Tibial artery (tissue), 4 donors: Measurements from ENCODE around the gene TIAM2.

ENCODE experiments used
- DNase-seq, 2 donors: peaks; one replicate each; pipeline ENCODE4 v3.0.0-alpha.2; 2019
- H3K27ac ChIP-seq, 2 donors: fragments of 200-600 bp; sonication (generic) in 1 of 2; 1 replicate in 1 of 2; 2 replicates in 1 of 2; pipeline ENCODE4 v1.5.1; 2018 to 2019; ENCODE audit warnings: mild to moderate bottlenecking in 1 of 2
- H3K27me3 ChIP-seq, 2 donors: fragments of 200-600 bp; sonication (generic) in 1 of 2; one replicate each; pipeline versions ENCODE4 v1.5.1 to v1.6.0; 2016 to 2019
- H3K36me3 ChIP-seq, 3 donors: fragments of 200-600 bp; sonication (generic) in 2 of 3; one replicate each; pipeline ENCODE4 v1.5.1; 2016 to 2019; ENCODE audit warnings: mild to moderate bottlenecking in 2 of 3
- H3K4me1 ChIP-seq, 4 donors: fragments of 200-600 bp; sonication (generic) in 2 of 4; 1 replicate in 3 of 4; 2 replicates in 1 of 4; pipeline ENCODE4 v1.5.1; 2016 to 2019
- H3K4me3 ChIP-seq, 2 donors: fragments of 200-600 bp; sonication (generic) in 1 of 2; 1 replicate in 1 of 2; 2 replicates in 1 of 2; pipeline ENCODE4 v1.5.1; 2018 to 2019; ENCODE audit warnings: mild to moderate bottlenecking in 2 of 2
- H3K9me3 ChIP-seq, 3 donors: fragments of 200-600 bp; sonication (generic) in 1 of 3; one replicate each; pipeline ENCODE4 v1.5.1; 2016 to 2019
- intact Hi-C: fragments of 100-400 bp; cut with DNase I; formaldehyde crosslinking; loops from one replicate; pipeline ENCODE4 v1.15.0; 2023; ENCODE audit warnings: low total_unique reads
- TF ChIP-seq, protein P1 (sequence below), 2 experiments: fragments of 200-600 bp in 1 of 2; fragments of 450-650 bp in 1 of 2; IDR thresholded peaks; one replicate each; pipeline ENCODE4 v1.5.1; 2017 to 2019; ENCODE audit warnings: antibody characterized with exemption in 2 of 2, mild to moderate bottlenecking in 1 of 2, moderate library complexity in 1 of 2

Gene TIAM2

DNA sequence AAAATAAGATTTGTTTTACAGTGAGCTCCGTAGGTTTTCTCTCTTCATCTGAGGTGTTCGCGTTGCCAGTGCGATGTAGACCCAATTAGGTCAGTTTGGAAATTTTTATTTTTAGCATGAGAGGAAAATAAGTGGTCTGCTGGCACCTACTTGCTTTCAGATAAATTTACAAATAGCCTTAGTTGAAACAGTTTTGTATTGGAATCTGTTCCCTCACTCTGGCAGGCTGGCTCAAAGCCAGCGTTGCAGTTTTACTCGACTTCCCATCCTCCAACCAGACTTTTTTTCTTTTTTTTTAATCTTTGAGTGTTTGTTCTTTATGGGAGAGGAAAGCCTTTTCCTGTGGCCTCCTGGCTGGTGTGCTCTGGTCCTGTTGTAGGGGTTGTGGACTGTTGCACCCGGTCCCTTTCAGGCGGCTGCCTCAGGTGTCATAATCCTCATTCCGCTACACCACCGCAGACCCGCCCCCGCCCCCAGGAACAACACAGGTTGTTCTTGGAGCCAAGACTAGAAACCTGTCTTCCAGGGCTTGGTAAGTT, 46.7 kb downstream of the TIAM2 start:
- Histone ChIP-seq H3K9me3 (no peaks in the 10 kb centered on the region), H3K27ac (peak overlapping the region; percentile 32 to 51), H3K36me3 (no peaks in the 10 kb centered on the region), H3K4me3 (no peak overlapping the region), H3K4me1 (peaks cover 0 to 18% (median 13%) of the 10 kb centered on the region in 4 donors), H3K27me3 (no peaks in the 10 kb centered on the region)
- intact Hi-C loops: no loop called here
- TF ChIP-seq, protein P1, sequence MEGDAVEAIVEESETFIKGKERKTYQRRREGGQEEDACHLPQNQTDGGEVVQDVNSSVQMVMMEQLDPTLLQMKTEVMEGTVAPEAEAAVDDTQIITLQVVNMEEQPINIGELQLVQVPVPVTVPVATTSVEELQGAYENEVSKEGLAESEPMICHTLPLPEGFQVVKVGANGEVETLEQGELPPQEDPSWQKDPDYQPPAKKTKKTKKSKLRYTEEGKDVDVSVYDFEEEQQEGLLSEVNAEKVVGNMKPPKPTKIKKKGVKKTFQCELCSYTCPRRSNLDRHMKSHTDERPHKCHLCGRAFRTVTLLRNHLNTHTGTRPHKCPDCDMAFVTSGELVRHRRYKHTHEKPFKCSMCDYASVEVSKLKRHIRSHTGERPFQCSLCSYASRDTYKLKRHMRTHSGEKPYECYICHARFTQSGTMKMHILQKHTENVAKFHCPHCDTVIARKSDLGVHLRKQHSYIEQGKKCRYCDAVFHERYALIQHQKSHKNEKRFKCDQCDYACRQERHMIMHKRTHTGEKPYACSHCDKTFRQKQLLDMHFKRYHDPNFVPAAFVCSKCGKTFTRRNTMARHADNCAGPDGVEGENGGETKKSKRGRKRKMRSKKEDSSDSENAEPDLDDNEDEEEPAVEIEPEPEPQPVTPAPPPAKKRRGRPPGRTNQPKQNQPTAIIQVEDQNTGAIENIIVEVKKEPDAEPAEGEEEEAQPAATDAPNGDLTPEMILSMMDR (IDR thresholded peaks at IDR 0.05): no peak
- no peak for DNase-seq

DNA sequence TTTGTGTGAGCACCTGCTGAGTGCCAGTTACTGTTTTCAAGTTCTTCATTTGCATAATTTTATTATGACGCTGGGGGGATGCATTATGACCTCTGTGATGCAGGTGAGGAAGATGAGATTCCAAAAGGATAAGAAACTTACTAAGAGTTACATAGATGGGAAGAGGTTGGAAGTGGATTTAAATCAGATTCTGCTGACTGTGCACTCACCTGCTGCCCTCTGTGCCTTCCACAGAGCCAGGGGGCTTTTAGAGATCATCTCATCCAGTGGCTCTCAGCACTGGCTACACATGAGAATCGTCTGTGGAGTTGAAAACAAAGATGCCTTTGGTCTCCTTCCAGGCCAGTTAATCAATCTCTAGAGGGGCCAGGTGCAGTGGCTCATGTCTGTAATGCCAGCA, 47.9 kb downstream of the TIAM2 start:
- H3K4me3 ChIP-seq: no peak overlapping the region
- no peaks in the 10 kb centered on the region for H3K9me3 ChIP-seq
- DNase-seq: no peak
- no peaks in the 10 kb centered on the region for H3K36me3 ChIP-seq
- TF ChIP-seq, protein P1 (IDR thresholded peaks at IDR 0.05): no peak
- intact Hi-C loops: no loop called here
- H3K4me1 ChIP-seq: peaks cover 0 to 18% (median 13%) of the 10 kb centered on the region in 4 donors
- no peaks in the 10 kb centered on the region for H3K27me3 ChIP-seq
- H3K27ac ChIP-seq: no peak overlapping the region

DNA sequence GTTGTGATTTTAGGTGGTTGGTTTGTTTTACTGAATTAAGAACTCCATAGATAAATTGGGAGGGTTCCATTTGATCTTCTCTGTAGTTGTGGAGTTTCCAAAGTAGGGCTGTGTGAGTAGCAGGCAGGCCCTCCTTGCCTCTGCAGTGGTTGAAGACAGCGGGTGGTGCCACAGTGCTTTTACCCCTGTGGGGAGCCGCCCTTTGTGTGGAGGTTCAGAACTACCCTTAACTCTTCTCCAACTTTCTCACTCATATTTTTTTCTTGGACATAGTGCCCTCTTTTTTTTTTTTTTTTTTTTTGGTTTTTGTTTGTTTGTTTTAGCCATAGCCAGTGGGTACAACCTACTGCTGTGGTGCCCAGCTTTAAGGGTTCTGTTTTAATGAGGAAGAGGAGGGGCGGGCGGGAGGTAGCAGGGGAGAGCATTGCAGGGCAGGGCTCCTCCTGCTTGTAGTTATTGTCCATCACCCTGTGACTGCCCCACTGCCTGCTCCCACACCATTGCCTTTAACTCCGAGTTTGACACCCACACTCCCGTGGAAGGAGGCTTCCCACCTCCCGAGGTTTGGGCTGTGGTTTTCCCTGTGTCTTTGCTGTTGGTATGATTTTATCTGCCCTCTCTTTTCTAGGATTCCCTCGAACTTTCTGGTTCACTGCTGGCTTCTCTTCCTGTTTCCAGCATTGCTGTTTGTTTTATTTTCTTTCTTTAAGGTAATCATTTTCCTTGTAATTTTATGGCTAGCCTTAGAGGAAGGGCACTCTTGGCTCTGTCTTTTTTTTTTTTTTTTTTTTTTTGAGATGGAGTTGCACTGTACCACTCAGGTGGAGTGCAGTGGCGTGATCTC, 50.7 kb downstream of the TIAM2 start:
- H3K9me3 ChIP-seq: no peaks in the 10 kb centered on the region
- TF ChIP-seq, protein P1 (IDR thresholded peaks at IDR 0.05): no peak
- H3K27ac ChIP-seq: no peak overlapping the region
- no peaks in the 10 kb centered on the region for H3K27me3 ChIP-seq
- H3K4me3 ChIP-seq: no peak overlapping the region
- H3K4me1 ChIP-seq: peaks cover 0 to 18% (median 13%) of the 10 kb centered on the region in 4 donors
- intact Hi-C loops: no loop called here
- H3K36me3 ChIP-seq: no peaks in the 10 kb centered on the region
- no peak for DNase-seq

DNA sequence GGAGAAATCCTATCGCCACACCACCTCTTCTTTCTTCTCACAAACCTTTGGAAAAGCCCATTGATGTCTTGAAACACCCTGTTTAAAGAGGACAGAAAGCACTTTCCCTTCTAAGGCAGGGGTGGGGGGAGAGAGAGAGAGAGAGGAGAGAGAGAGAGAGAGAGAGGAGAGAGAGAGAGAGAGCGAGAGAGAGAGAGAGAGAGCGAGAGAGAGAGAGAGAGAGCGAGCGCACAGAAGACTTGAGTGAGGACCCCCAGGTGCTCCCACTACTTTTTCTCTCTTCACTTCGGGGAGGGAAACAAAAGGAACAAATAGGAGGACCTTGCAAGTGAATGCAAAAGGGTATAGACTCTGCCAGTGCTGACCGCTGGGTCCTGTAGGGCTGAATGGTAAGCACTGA, 52.4 kb downstream of the TIAM2 start:
- Histone ChIP-seq H3K4me3 (no peak overlapping the region), H3K36me3 (no peaks in the 10 kb centered on the region), H3K27ac (no peak overlapping the region), H3K9me3 (no peaks in the 10 kb centered on the region), H3K4me1 (peaks cover 0 to 3% (median under 1%) of the 10 kb centered on the region in 4 donors), H3K27me3 (no peaks in the 10 kb centered on the region)
- intact Hi-C loops: no loop called here
- no peak for DNase-seq
- TF ChIP-seq, protein P1 (IDR thresholded peaks at IDR 0.05): no peak

DNA sequence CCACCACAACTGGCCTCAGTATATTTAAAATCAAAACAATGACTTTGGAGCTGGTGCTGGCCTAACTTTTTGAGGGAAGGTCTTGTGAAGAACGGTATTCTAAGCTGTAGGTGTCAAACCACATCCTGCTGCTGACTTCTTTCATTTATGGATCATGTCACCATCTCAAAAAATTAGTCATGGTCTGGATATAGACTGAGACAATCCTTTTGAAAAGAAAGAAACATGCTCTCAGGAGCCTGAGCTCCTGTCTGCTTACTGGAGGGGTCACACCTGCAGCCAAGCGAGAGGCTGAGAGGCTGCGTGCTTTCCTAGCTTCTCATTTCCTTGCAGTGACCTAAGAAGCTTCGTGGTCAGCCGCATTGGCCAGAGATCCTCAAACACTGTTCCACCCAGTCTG, 55.2 kb downstream of the TIAM2 start:
- intact Hi-C loops: no loop called here
- Histone ChIP-seq H3K4me3 (no peak overlapping the region), H3K4me1 (peaks cover 0 to 3% (median 0%) of the 10 kb centered on the region in 4 donors), H3K9me3 (no peaks in the 10 kb centered on the region), H3K36me3 (no peaks in the 10 kb centered on the region), H3K27me3 (no peaks in the 10 kb centered on the region), H3K27ac (no peak overlapping the region)
- TF ChIP-seq, protein P1 (IDR thresholded peaks at IDR 0.05): no peak
- no peak for DNase-seq
